Effector CD8-positive, alpha-beta T cell (primary cell): Measurements from ENCODE around the gene P2RY2.
"Not testable (repeated sequence)": the region's sequence is repeated elsewhere in the genome, so short reads cannot be mapped to it uniquely, and the experiment has no call there.

Experiments
- DNase-seq: peaks from one replicate; lab custom pipeline; 2025; lab: John Stamatoyannopoulos, UW

The P2RY2 gene

GRCh38 chr11:73266646-73267020 lies 48.6 kb downstream of the P2RY2 start:
- DNase-seq, result no peak

- DNase-seq, result no peak
Measured at GRCh38 chr11:73267122-73267846, 49.2 kb downstream of the P2RY2 start.

GRCh38 chr11:73267906-73268540 lies 49.9 kb downstream of the P2RY2 start:
- DNase-seq, result no peak

DNA sequence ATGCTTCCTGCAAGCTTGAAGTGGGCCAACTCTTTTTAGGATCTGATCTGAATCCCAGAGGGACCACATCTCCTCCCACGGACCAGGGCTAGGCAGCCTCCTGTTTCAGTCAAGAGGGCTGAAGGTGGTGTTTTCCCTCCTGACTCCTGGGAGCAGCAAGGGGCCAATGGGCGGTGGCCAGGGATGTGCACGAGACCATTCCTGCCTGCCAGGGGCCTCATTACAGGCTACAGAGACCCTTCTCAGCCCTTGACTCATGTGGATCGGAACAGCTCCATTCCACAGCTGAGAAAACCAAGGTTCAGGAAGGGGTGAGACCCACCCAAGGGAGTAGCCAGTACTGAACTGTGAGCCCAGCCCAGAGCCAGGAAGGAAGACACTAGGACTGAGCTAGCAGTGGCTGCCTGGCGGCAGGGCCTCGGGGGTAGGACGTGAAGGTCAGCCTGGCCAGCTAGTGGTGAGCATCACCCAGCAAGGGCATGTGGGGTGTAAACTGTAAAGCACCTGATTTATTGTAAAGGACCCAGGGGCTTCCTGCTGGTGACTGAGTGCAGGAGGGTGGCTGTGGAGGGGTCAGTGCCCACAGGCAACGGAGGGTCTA lies 50.7 kb downstream of the P2RY2 start:
- DNase-seq, result no peak

GRCh38 chr11:73269459-73270015 lies 51.5 kb downstream of the P2RY2 start:
- DNase-seq, result no peak

DNA sequence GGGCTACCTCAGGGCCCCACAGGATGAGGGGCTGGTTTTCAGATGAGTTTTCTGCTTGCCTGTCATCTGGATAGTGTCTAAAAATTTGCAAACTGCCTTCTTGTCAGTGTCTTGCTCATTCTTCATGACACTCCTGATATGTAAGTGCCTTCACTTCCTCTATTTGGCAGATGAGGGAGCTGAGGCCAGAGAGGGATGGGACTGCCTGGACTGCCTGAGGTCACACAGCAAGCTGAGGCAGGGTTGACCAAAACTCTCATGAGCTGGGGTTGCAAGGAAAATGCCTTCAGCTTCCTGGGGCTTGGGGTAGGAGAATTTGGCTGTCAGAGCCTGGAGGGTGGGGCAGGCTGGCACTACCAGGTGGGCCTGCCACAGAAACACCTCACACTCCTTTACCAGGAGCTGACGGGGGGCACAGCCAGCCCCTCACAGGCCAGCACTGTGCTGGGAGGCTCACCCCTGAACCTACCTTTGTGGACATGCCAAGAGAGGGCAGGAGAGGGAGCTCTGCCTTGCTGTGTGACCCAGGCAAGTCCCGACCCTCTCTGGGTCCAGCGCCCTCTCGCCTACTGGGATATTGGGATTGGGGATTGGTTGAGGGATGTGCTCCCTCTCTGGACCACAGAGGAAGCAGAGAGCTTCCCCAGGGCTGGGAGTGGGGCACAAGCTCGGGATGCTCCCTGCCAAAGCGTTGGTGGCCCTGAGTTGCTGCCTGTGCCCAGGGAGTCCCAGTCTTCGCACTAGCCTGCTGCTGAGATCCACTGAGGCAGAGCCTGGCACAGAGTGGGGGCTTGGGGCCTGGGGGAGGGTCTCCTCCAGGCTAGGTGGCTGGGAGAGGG lies 52.2 kb downstream of the P2RY2 start:
- DNase-seq, result no peak

GRCh38 chr11:73270855-73271477 lies 52.9 kb downstream of the P2RY2 start:
- DNase-seq, result no peak

DNA sequence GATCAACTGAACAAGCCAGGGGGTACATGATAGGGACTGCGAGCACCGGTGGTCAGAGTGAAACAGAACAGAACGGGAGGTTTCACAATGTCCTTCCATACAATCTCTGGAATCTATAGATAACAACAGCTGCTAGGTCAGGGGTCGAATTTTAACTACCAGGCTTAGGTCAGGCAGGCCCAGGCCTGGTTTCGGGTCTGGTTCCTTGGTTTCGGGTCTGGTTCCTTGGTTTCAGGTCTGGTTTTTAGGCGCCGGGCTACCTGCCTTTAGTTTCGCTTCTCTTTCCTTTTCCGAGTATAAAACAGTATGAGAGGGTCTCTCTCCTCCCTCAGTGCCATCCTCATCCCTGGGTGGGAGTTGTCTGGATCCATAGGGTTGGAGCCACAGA lies 53.4 kb downstream of the P2RY2 start:
- not testable (repeated sequence) for DNase-seq

- no peak for DNase-seq
Measured at GRCh38 chr11:73271936-73272679, 54.0 kb downstream of the P2RY2 start, which contains the start of gene P2RY6. Gene P2RY6, plus strand, starts transcription at chr11:73272338. Its CDS starts 24,181 bp downstream, at chr11:73296519.

DNA sequence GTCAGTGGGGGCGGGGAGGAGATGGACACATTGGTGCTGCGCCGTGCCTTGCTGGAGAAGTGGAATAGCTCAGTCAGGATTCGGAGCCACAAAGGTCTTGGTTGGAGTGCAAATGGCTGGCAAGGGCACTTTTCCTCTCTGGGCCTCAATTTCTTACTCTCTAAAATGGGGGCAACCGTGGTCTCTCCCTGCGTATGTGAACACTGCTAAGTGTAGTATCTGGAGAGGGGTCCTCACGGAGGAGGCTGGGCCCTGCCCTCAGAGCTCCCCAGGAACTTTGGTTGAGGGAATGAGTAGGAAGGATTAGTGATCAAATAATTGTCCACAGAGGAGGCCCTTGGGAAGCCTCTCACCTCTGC lies 54.6 kb downstream of the P2RY2 start:
- DNase-seq, result no peak

GRCh38 chr11:73273222-73273895 lies 55.3 kb downstream of the P2RY2 start:
- DNase-seq, result no peak

- not testable (repeated sequence) for DNase-seq
Measured at GRCh38 chr11:73274191-73274590, 56.1 kb downstream of the P2RY2 start.

GRCh38 chr11:73274722-73275380 lies 56.8 kb downstream of the P2RY2 start:
- no peak for DNase-seq

DNA sequence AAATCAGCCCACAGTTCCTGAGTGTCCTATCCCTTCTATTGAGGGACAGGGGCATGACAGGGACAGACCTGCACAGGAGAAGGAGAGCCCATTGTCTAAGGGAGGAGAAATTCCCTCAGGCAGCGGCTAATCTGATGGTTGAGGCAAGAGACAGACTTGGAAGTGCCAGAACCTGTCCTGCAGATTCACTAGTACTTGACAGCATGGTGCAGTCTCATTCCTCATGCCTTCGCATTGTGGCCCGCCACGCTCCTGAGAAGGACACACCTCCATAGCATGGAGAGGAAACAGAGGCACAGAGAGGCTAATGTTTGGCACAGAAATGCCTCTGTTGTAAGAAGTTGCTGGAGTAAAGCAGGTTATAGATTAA lies 57.3 kb downstream of the P2RY2 start:
- no peak for DNase-seq

DNA sequence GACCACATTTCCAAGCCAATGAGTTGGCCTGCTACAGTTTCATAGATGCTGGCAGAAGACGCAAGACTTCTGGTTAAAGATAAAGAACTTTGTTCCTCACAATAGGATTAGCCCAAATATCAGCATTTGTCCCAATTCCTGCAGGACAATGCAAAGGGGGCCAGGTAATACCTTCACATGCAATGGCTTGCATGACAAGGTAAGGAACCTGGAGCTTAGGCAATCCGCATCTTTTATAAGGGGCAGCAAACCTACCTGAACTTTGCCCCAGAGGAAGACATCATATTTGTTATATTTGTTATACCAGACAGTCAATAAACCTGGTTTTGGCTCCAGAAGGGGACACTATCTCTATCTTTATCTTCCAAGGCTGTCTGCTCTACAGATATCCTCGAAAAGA lies 59.4 kb downstream of the P2RY2 start:
- DNase-seq, result no peak

- no peak for DNase-seq
Measured at GRCh38 chr11:73280626-73281025, 62.5 kb downstream of the P2RY2 start.

DNA sequence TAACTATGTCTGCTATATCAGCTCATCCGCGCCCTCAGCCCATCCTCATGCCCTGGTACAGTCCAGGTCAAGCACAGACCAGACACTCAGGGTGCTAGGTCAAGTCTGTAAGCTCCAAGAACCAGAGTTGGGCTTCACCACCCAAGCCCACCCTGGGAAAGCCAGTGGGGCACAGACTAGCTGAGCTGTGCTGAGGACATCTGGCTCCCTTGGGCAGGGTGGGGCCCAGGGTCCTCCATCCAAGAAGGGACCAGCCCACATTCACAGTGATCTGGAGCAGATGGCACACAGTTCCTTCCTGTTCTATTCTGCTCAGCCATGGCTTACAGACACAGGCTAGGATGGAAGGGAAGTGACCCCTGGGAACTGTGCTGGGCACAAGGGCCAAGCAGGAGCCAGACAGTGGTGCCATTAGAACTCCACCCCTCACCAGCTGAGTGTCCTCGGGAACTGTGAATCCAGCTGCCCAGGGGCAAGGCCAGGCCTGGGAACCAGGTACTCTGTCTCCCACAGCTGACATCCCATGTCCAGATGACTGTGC lies 63.2 kb downstream of the P2RY2 start:
- no peak for DNase-seq

DNA sequence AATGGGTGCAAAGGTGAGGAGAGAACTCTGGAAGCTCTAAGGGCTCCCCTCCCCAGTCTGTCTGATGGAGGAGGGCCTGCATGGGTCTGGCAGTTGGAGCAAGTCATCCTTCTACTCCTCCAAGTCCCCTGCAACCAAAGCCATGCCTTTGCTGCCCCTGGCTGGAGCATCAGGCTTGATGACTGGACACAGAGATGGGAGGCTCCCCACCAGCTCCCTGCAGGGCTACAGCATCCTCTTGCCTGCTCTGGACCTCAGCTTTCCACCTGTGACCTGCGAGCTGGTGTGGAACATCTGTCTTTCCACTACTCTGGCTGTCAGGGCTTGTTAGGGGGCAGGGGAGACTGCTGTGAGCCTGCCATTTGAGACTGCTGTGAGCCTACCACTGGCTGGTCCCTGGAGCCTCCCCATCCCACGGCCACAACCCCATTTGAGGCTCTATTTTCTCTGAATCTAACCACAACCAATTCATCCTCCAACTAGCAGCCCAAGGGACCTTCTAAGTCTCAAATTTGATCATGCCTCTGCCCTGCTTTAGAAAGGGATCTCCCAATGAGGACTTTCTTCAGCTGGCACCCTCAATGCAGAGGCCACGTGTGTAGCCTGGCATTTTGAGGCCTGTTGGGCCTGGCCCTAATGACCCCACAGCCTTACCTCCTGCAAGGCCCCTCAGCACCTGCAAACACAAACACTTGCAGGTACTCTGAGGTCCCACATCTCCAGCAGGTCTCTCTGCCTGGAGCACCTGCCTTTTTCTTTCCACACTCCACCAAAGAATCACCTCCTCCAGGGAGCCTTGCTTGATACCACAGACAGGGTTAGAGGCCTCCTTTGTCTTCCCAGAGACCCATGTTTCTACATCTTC lies 63.9 kb downstream of the P2RY2 start:
- DNase-seq, result no peak
